Eye (tissue), 1 donor: ENCODE measurements around the gene VARS2.
"Not testable (repeated sequence)": the region's sequence is repeated elsewhere in the genome, so short reads cannot be mapped to it uniquely, and the experiment has no call there.

Source experiments
- DNase-seq: peaks from one replicate; pipeline ENCODE4 v3.0.0-alpha.2; 2015

The VARS2 gene

DNA sequence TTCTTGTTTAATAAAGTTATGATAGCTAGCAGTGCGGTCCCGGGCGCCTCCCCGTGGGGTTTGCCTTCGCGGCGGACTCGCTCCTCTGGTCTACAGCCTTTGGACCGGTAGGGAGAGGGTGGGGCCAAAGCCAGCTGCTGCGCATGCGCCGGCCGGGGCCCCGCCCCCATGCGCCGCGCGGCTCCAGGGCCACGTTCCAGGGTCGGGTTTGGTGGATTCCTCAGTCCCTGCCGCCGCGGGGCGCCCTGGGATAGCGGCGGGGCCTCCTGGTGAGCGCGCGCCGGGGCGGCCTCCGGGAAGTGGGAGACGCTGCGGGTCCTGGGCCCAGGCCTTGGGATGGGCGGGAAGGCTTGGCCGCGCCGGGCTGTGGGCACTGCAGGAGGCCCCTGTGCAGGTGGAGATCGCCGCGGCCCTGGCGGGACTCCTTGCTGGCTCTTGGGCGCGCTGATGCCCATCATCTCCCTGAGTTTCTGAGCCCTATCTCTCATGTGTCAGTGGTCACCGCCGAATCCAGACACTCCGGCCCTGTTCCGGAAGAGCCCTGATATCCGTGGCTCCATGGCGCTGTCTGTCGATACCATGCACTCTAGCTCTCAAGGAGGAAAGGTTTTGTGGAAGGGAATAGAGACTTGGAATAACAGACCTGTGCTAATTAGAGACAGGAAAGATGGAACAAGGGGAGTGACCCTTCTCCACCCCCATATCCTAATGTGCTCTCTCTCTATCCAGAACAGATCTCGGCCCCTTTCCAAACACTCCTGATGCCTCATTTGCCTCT is at the start of gene VARS2:
TSS of gene VARS2 (plus strand) at position 163 of the 778 bp plus-strand sequence. CDS start at position 762, 599 bp downstream.
- peak; percentile 96 for DNase-seq

- DNase-seq = no peak
These were observed 49.7 kb upstream of the VARS2 start for GRCh38 chr6:30864325-30864724.

GRCh38 chr6:30869241-30869749 is 44.7 kb upstream of the VARS2 start:
- not testable (repeated sequence) for DNase-seq

GRCh38 chr6:30870546-30870945 is 43.5 kb upstream of the VARS2 start:
- DNase-seq = no peak

GRCh38 chr6:30871592-30872183 is 42.4 kb upstream of the VARS2 start:
- DNase-seq = no peak

DNA sequence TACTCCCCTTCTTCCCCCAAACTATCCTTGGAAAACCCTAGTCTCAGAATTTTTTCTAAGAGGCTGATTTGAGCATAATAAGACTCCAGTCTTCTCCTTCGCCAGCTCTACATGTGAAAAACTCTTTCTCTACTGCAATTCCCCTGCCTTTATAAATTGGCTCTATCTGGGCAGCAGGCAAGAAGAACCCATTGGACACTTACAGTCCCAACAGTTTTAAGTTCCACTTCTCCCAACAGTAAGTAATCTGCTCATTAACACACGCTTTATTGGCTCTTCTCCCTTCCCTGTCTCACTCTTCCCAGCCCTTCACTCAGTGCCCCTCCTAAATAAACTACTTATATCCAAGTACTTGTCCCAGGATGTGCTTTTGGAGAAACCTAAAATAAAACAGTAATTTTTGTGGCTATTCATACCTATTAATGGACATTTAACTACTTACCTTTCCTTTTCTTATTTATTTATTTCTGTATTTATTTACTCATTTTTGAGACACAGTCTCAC is 40.8 kb upstream of the VARS2 start:
- no peak for DNase-seq

DNA sequence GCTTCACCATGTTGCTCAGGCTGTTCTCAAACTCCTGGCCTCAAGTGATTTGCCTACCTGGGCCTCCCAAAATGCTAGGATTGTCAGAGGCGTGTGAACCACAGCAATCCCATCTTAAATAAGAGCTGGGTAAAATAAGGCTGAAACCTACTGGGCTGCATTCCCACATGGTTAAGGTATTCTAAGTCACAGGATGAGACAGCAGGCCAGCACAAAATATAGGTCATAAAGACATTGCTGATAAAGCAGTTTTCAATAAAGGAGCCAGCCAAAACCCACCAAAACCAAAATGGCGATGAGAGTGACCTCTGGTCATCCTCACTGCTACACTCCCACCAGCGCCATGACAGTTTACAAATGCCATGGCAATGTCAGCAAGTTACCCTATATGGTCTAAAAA is 40.2 kb upstream of the VARS2 start:
- DNase-seq = not testable (repeated sequence)

- DNase-seq = no peak
These were observed 38.6 kb upstream of the VARS2 start for GRCh38 chr6:30875244-30876038.

- DNase-seq = peak; percentile 26
These were observed 37.9 kb upstream of the VARS2 start for GRCh38 chr6:30876039-30876730.

- DNase-seq = peak; percentile 96
These were observed 36.4 kb upstream of the VARS2 start for GRCh38 chr6:30877419-30878262.

DNA sequence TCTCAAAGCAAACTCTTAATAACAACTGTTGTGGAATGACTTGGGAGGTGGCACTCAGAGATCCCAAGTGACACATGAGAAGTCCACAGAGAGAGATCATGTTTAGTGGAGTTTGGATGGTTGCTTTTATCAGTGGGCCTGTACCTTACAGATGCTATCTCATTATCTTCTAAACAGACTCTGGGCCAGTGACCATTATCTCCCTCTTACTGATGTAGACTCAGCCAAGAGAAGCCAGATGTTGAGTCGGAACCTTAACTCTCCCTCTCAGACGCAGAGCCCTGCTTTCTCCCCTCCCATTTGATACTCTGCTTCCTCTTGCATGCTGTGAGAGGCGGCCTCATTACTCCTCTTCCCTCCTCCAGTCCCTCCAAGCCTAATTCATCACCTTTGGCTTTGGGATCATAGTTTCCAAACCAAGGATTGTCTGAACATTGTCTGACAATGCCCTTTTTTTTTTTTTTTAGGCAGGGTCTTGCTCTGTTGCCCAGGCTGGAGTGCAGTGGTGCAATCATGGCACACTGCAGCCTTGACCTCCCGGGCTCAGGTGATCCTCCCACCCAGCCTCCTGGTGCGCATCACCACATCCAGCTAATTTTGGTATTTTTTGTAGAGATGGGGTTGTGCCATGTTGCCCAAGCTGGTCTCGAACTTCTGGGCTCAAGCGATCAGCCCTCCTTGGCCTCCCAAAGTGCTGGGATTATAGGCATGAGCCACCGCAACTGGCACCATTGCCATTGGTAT is 34.2 kb upstream of the VARS2 start:
- DNase-seq = peak; percentile 39

- DNase-seq = peak; percentile 96
These were observed 33.3 kb upstream of the VARS2 start for GRCh38 chr6:30880698-30881252.

GRCh38 chr6:30881392-30882203 is 32.4 kb upstream of the VARS2 start:
- peak; percentile 83 for DNase-seq

DNA sequence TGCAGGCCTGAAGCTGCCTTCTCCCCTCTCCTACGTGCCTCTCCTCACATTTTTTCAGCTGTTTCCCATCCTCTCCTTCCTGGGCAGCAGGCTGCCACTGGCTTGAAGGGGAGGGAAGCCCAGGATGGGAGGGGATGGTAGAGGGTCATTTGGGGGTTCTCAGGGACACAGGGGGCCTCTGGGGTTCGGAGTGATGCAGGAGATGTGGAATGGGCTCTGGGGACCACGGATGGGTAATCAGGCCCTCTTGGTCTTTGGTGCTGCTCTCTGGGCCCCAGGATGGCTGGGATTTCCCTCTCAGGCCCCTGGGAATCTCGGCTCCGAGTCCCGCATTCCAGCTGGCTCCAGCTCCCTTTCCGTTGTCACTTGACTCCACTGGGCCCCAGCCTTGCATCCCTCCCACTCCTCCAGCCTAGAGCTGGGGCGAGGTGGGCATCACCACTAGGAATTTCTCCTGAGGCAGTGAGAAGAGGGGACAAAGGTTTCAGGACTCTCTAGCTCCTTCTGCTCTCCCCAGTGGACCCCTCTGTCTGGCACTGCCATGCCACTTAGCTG is 31.8 kb upstream of the VARS2 start:
- no peak for DNase-seq

DNA sequence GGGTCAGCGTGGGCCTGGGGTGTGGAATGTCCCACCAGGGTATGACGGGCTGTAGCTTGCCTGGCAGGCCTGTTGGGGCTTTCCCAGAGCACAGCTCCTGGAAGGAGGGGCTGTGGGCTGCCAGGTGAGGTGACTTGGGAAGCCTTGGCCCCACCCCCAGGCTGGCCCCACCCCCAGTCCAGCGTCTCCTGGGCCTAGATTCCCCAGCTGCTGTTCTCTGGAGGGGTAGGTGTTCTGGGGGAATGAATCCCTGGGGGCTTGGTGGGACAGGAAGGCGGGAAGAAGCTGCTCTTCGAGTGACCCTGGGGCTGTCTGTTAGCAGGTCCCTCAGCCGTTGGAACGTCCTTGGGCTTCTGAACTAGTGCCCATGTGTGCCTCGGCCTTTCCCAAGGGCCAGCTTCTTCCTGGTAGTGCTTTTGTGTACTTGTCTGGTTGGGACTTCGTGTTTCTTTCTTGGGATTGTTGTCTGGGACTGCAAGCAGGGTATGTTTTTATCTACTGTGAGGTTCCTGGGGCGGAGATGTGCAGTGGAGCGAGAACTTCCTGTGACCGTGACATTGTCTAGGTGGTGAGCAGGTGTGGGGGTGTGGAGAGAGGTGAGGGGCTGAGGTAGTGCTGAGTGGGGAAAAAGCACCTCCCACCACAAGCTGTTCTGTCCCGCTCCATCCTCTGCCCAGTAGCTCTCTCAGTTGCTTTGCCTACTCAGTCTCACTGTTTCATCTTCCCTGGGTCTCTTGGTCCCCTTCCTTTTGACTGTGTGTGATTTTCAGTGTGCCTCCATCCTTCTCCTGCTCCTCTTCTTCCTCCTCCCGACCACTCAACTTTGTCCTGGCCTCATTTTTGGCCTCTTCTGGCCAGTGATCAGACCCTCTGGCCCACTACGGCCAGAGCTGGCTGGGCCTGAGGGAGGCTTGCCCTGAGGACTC is 31.0 kb upstream of the VARS2 start:
- peak; percentile 79 for DNase-seq

DNA sequence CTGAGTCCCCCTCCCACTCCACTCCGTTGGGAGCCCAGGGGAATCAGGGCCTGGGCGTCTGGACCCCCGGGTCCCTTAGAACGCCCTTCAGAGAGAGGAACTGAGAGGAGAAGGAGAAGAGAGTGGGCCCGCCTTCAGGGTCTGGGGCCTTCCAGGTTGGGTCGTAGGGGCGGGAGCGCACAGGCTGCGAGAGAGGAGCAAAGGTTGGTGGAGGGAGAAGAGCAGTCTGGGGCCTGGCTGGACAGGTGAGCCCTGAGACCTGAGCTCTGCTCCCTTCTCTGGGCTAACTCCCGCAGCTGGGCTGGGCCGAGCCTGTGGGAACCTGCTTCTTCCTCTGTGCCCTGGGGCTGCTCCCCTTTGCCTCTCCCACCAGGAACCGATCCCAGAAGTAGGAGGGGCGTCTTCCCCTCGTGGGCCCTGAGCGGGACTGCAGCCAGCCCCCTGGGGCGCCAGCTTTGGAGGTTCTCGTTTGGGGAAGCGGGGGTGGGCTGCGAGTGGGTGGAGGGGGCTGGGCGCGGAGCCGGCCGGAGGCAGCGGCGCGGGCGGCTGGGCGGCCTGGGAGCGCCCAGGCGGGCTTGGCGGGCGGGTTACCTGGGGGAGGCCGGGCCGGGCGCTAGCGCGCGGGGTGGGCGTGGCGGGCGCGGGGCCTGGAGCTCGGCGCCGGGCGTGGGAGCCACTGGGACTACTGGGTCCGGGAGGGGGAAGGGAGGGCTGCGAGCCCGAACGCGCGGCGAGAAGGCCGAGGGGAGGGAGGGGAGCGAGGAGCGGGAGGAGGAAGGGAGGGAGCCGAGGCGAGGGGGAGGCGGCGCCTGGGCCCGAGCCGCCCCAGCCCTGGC is 30.1 kb upstream of the VARS2 start, which contains the start of gene DDR1:
TSS of gene DDR1 (plus strand) at position 835 of the 836 bp plus-strand sequence. CDS start 4,211 bp downstream, outside the sequence.
- DNase-seq = peak; percentile 90
